SK-N-SH treated with all-trans-retinoic acid at 6 μM for 48 hours (cell line): Measurements from ENCODE around the gene KLHL26.

Experiments
- ATAC-seq: fragments of 200-7000 bp; cut with Tn5 transposase; 3 replicates; pipeline ENCODE4 v1.9.1; 2020; ENCODE audit warnings: mild to moderate bottlenecking, moderate library complexity
- ARNTL ChIP-seq: fragments of 450-650 bp; formaldehyde crosslinking; IDR thresholded peaks from 2 replicates; pipeline ENCODE4 v1.5.0; 2020; ENCODE audit warnings: low read depth, mild to moderate bottlenecking, moderate library complexity, borderline replicate concordance
- BACH2 ChIP-seq: fragments of 250-450 bp; sonication (Bioruptor Pico); IDR thresholded peaks from 2 replicates; pipeline ENCODE4 v1.9.0; 2021; ENCODE audit warnings: mild to moderate bottlenecking, borderline replicate concordance
- CREB5 ChIP-seq: fragments of 250-450 bp; sonication (Bioruptor Pico); IDR thresholded peaks from 2 replicates; pipeline ENCODE4 v1.5.1; 2020; ENCODE audit warnings: low read depth, mild to moderate bottlenecking, moderate library complexity
- CSDC2 ChIP-seq: fragments of 250-450 bp; sonication (Bioruptor Pico); IDR thresholded peaks from 2 replicates; pipeline ENCODE4 v1.5.0; 2020; ENCODE audit warnings: mild to moderate bottlenecking, moderate library complexity
- CSRNP3 ChIP-seq: fragments of 250-450 bp; sonication (Bioruptor Pico); IDR thresholded peaks from 2 replicates; pipeline ENCODE4 v1.5.1; 2021; ENCODE audit warnings: mild to moderate bottlenecking, moderate library complexity
- ESRRG ChIP-seq: fragments of 250-450 bp; sonication (Bioruptor Pico); IDR thresholded peaks from 2 replicates; pipeline ENCODE4 v1.6.1; 2021; ENCODE audit warnings: mild to moderate bottlenecking
- GLIS3 ChIP-seq: fragments of 250-450 bp; sonication (Bioruptor Pico); IDR thresholded peaks from 2 replicates; pipeline ENCODE4 v1.5.0; 2020; ENCODE audit warnings: mild to moderate bottlenecking, moderate library complexity
- ISL1 ChIP-seq: fragments of 250-450 bp; sonication (Bioruptor Pico); IDR thresholded peaks from 2 replicates; pipeline ENCODE4 v2.1.2; 2022; ENCODE audit warnings: mild to moderate bottlenecking, moderate library complexity
- PATZ1 ChIP-seq: fragments of 250-450 bp; sonication (Bioruptor Pico); IDR thresholded peaks from 2 replicates; pipeline ENCODE4 v1.8.0; 2020; ENCODE audit warnings: mild to moderate bottlenecking, moderate library complexity, borderline replicate concordance
- POU6F1 ChIP-seq: fragments of 250-450 bp; sonication (Bioruptor Pico); IDR thresholded peaks from 2 replicates; pipeline ENCODE4 v1.8.0; 2021; ENCODE audit warnings: low read depth, mild to moderate bottlenecking, moderate library complexity, borderline replicate concordance
- PPARA ChIP-seq: fragments of 250-450 bp; sonication (Bioruptor Pico); IDR thresholded peaks from 2 replicates; pipeline ENCODE4 v1.5.0; 2020; ENCODE audit warnings: mild to moderate bottlenecking, borderline replicate concordance
- RARB ChIP-seq: fragments of 250-450 bp; sonication (Bioruptor Pico); IDR thresholded peaks from 2 replicates; pipeline ENCODE4 v1.8.0; 2021; ENCODE audit warnings: mild to moderate bottlenecking, moderate library complexity
- SNAI2 ChIP-seq: fragments of 250-450 bp; sonication (Bioruptor Pico); IDR thresholded peaks from 2 replicates; pipeline ENCODE4 v1.5.0; 2020; ENCODE audit warnings: mild to moderate bottlenecking, moderate library complexity
- TOX ChIP-seq: fragments of 250-450 bp; sonication (Bioruptor Pico); IDR thresholded peaks from 2 replicates; pipeline ENCODE4 v1.8.0; 2021; ENCODE audit warnings: mild to moderate bottlenecking, moderate library complexity, borderline replicate concordance
- TSHZ2 ChIP-seq: fragments of 250-450 bp; sonication (Bioruptor Pico); IDR thresholded peaks from 2 replicates; pipeline ENCODE4 v1.5.0; 2020; ENCODE audit warnings: mild to moderate bottlenecking, moderate library complexity
- ZC3H10 ChIP-seq: fragments of 250-450 bp; sonication (Bioruptor Pico); IDR thresholded peaks from 2 replicates; pipeline ENCODE4 v1.5.1; 2021; ENCODE audit warnings: mild to moderate bottlenecking, moderate library complexity
- ZFP3 ChIP-seq: fragments of 250-450 bp; sonication (Bioruptor Pico); IDR thresholded peaks from 2 replicates; pipeline ENCODE4 v1.5.0; 2020; ENCODE audit warnings: mild to moderate bottlenecking, moderate library complexity
- ZFP30 ChIP-seq: fragments of 450-650 bp; formaldehyde crosslinking; IDR thresholded peaks from 2 replicates; pipeline ENCODE4 v1.5.0; 2022; ENCODE audit warnings: mild to moderate bottlenecking, moderate library complexity
- ZNF565 ChIP-seq: fragments of 450-650 bp; formaldehyde crosslinking; conservative IDR thresholded peaks from 2 replicates; pipeline ENCODE4 v1.5.0; 2020; ENCODE audit warnings: low read depth, mild to moderate bottlenecking, moderate library complexity
- ZNF70 ChIP-seq: fragments of 450-650 bp; formaldehyde crosslinking; IDR thresholded peaks from 2 replicates; pipeline ENCODE4 v1.5.0; 2020; ENCODE audit warnings: mild to moderate bottlenecking, moderate library complexity
- ZNF8 ChIP-seq: fragments of 450-650 bp; formaldehyde crosslinking; IDR thresholded peaks from 2 replicates; pipeline ENCODE4 v1.5.0; 2020; ENCODE audit warnings: mild to moderate bottlenecking, moderate library complexity

Gene KLHL26

GRCh38 chr19:18669524-18669817 is 32.6 kb downstream of the KLHL26 start:
- no peak for ATAC-seq

GRCh38 chr19:18669883-18670282 is 33.1 kb downstream of the KLHL26 start:
- ATAC-seq, result no peak
- no peak for TF ChIP-seq ZFP3 (CRISPR knock-in tag)
- TF ChIP-seq CSDC2, result no peak
- no peak for TF ChIP-seq ZNF565 (CRISPR knock-in tag)
- TF ChIP-seq ISL1 (CRISPR knock-in tag), result no peak
- TF ChIP-seq ESRRG (CRISPR knock-in tag), result no peak
- no peak for TF ChIP-seq RARB (CRISPR knock-in tag)
- TF ChIP-seq ZNF70, result no peak
- no peak for TF ChIP-seq PPARA (CRISPR knock-in tag)
- no peak for TF ChIP-seq ZNF8 (CRISPR knock-in tag)
- no peak for TF ChIP-seq SNAI2 (CRISPR knock-in tag)
- TF ChIP-seq TSHZ2 (CRISPR knock-in tag), result no peak
- TF ChIP-seq ZC3H10 (CRISPR knock-in tag), result no peak
- no peak for TF ChIP-seq PATZ1 (CRISPR knock-in tag)
- no peak for TF ChIP-seq ZFP30 (CRISPR knock-in tag)

More at GRCh38 chr19:18669524-18669817, 32.6 kb downstream of the KLHL26 start:
- no peak for TF ChIP-seq POU6F1 (CRISPR knock-in tag)
- TF ChIP-seq ZNF70, result no peak
- no peak for TF ChIP-seq BACH2 (CRISPR knock-in tag)
- no peak for TF ChIP-seq TSHZ2 (CRISPR knock-in tag)
- TF ChIP-seq GLIS3 (CRISPR knock-in tag), result no peak
- no peak for TF ChIP-seq ARNTL (CRISPR knock-in tag)
- no peak for TF ChIP-seq CSRNP3
- TF ChIP-seq CSDC2, result no peak
- TF ChIP-seq SNAI2 (CRISPR knock-in tag), result no peak
- no peak for TF ChIP-seq ZC3H10 (CRISPR knock-in tag)
- TF ChIP-seq TOX (CRISPR knock-in tag), result no peak
- no peak for TF ChIP-seq ESRRG (CRISPR knock-in tag)
- no peak for TF ChIP-seq PPARA (CRISPR knock-in tag)
- TF ChIP-seq ZNF8 (CRISPR knock-in tag), result no peak
- TF ChIP-seq CREB5 (CRISPR knock-in tag), result no peak
- TF ChIP-seq, all 23 proteins: peak for 0
